Amniotic epithelial cell (primary cell): ENCODE measurements around the gene TTK.

Experiments used
- DNase-seq: peaks from one replicate; pipeline ENCODE4 v3.0.0-alpha.2; 2010; ENCODE audit warnings: low read depth

The TTK gene

DNA sequence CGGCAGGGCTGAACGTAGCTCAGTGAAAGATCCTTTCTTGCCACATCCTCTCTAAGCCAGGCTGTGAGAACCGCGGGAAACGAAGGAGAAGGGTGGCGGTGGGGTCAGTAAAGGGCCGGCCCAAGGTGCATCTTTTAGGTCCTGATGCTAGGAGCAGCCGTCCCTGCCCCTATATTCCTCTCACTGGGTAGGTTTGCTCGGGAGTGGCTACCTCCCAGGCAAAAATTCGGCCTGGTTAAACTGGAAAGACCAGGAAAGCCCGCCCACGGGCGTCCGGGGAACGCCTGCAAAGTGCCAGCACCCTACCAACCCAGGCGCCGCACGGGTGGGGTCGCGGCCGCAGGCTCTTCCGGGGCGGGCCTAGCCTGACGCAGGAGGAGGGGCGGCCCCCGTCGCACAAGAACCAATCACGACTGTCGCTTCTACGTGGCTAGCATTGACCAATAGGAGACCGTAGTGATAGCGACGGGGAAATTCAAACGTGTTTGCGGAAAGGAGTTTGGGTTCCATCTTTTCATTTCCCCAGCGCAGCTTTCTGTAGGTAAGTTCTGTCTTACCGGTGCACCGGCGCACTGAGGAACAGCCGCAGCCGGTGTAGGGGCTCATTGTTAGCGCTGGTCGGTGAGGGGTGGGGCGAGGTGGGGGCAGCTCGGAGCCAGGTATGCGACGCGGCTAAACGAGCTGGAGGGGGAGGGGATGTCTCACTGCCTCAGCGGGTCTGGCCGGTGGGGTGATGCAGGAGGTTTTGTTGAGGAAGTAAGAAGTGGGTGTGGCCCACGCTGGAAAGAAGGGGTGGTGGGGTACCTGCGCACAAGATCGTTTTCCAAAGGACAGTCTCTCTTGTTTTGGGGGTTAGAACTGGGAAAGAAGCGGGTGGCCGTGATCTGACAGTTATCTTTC, at the start of gene TTK:
Gene TTK (plus strand): TSS at position 477 of the 900 bp plus-strand sequence. CDS start 1,195 bp downstream, outside the sequence.
- DNase-seq, result peak; percentile 93

DNA sequence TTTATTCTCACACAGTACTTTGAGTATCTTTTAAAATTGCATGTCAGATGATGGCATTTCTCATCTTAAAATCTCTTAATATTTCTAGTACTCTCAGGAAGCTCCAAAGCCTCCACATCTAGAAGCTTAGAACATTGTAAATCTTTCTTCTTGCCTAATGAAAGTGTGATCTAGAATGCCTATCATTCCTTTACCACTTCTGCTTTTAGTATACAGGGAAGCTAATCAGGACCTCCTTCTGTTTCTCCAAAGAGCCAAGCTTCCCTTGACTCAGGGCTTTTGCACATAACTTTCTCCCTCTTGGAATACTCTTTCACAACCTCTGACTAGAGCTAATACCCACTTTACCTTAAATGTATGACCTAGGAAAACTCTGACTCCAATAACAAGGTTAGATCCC, 49.6 kb upstream of the TTK start:
- no peak for DNase-seq

DNA sequence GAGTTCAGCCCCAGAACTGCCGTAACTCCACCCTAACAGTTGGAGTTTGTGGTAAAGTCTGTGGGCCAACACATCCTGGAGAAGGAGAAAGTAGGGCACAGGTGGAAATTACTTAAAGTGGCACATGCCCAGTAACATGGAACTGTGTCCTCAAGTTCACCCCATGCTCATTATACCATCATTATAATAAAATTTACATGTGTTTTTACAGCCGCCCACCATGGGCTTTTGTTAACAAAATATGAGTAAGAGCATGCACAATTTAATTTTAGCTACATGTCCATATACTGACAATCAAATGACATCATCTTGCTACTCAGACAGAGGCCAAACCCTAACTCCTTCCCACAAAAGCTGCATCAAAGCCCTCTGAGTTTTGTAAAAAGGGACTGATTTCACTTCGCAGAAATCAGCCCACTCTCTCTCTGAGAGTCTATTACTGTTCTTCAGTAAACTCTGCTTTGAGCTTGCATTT, 39.8 kb upstream of the TTK start:
- DNase-seq, result no peak

DNA sequence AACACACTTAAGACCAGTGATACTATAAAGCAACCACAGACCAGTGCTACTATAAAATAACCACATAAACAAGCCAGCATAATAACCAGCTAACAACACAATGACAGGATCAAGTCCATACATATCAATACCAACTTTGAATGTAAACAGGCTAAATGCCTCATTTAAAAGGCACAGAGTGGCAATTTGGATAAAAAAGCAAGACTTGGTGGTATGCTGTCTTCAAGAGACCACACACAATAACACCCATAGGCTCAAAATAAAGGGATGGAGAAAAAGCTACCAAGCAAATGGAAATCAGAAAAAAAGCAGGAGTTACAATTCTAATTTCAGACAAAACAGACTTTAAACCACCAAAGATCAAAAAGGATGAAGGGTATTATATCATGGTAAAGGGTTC, 37.3 kb upstream of the TTK start:
- DNase-seq, result no peak

- DNase-seq, result no peak
Measured at GRCh38 chr6:79969784-79970183, 34.7 kb upstream of the TTK start.

- DNase-seq, result no peak
Measured at GRCh38 chr6:79971193-79971592, 33.3 kb upstream of the TTK start.

GRCh38 chr6:79981652-79982051, 22.8 kb upstream of the TTK start:
- DNase-seq, result no peak

- DNase-seq, result peak; percentile 9
Measured at GRCh38 chr6:79984261-79984660, 20.2 kb upstream of the TTK start.

GRCh38 chr6:79985128-79985527, 19.3 kb upstream of the TTK start:
- no peak for DNase-seq

DNA sequence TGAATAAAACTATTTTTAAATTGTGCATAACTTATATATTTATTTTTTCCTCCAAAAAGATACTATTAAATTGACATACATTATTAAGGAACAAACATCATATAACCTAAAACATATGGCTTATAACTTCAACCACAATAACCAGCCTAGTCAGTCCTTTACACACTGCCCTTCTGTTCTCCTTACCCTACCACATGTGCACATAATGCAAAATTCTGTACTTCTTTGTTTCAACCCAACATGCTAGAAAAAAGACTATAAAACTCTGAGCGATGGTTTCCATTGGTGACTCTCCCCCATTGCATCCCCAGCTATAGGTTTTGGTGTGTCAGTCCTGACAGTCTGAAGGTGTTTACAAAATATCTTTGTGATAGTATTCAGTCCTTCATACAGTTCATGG, 14.8 kb upstream of the TTK start:
- DNase-seq, result no peak

DNA sequence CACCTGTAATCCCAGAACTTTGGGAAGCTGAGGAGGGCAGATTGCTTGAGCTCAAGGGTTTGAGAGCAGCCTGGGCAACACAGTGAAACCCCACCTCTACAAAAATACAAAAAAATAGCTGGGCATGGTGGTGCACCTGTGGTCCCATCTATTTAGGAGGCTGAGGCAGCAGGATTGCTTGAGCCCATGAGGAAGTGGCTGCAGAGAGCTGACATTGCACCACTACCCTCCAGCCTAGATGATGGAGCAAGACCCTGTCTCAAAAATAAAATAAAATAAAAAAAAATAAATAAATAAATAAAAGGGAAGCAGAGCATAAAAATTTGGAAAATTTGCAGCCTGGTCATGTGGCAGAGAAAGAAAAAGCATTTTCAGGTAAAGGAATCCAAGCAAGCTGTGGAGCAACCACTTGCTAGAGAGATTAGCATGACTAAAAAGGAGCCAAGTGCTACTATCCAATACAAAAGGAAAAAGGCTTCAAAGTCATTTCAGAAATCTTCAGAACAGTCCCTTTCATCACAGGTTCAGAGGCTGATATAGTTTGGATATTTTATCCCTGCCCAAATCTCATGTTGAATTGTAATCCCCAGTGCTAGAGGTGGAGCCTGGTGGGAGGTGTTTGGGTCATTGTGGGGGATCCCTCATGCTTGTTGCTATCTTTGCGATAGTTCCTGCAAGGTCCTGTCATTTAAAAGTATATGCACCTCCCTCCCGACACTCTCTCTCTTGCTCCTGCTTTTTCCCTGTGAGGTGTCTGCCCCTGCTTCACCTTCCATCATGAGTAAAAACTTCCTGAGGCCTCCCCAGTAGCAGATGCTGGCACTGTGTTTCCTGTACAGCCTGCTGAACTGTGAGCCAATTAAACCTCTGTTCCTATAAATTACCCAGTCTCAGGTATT, 11.2 kb upstream of the TTK start:
- no peak for DNase-seq

GRCh38 chr6:79993911-79994309, 10.5 kb upstream of the TTK start:
- DNase-seq, result no peak

GRCh38 chr6:79997728-79998127, 6.7 kb upstream of the TTK start:
- no peak for DNase-seq

DNA sequence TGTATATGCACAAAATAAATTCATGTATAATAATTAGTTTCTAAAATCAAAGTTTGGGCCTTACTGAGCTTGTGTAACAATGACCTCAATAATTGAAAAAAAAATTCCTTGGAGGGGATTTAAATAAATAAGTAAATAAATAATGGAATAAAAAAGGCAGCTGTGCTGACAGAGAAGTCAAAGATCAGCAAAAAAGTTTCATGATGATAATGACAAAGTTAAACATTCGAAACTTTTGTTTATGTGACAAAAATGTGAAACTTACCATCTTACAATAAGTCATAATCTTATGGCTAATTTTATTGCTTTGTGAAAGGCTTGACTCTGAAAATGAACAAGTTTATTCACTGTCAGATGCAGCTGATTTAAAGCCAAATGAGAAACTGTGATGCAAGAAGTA, 3.1 kb upstream of the TTK start:
- DNase-seq, result no peak

DNA sequence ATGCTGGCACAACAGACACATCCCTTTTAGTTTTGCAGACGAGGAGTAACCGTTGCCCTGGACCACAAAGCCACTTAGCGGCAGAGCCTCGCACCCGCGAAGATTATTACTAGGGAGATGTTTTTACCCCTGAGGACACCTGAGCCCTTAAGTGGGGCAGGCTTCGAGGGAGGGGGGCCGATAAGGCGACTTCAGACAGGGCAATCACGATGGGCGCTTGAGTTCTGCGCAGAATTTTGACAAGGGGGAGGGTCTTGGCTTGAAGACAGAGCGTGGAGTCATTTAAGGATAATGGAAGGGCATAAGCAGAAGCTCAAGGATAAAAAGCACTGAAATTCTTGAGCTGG, 650 bp upstream of the TTK start:
- no peak for DNase-seq

GRCh38 chr6:80005406-80005805, 957 bp downstream of the TTK start:
- no peak for DNase-seq

- DNase-seq, result no peak
Measured at GRCh38 chr6:80006541-80006940, 2.1 kb downstream of the TTK start.

DNA sequence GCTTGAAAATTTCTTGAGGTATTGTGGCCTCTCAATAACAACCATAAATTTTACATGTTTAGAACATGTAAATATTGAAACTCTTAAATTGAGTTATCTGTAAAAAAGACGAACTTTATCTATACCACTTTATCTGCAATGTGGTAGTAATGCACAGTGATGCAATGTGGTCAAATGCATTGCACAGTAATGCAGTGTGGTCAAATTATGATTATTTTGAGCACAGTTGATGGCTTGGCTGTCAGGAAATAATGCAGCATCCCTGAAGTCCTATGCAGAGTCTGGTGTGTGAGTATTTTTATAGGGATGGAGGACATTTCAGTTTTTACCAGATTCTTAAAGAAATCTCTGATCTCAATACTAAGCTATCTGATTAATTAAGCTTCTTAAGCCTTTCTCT, 5.1 kb downstream of the TTK start:
- peak; percentile 67 for DNase-seq

DNA sequence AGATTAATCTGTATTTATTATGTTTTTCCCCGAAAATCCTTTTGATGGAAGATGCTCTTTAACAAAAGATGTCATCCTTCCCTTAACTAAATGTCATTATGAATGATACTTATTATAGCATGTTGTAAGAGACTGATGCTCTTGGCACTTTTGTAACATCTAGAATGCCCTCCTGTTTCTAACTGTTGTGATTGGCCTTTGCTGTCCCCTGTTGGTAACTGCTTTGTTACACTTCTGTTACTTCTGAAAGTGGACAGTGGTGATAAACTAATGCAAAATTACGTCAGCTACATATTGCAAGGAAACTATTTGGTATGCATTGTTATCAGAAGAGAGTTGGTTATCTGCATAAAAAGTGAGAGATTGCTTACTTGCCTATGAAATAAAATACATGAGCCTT, 5.8 kb downstream of the TTK start:
- DNase-seq, result no peak

DNA sequence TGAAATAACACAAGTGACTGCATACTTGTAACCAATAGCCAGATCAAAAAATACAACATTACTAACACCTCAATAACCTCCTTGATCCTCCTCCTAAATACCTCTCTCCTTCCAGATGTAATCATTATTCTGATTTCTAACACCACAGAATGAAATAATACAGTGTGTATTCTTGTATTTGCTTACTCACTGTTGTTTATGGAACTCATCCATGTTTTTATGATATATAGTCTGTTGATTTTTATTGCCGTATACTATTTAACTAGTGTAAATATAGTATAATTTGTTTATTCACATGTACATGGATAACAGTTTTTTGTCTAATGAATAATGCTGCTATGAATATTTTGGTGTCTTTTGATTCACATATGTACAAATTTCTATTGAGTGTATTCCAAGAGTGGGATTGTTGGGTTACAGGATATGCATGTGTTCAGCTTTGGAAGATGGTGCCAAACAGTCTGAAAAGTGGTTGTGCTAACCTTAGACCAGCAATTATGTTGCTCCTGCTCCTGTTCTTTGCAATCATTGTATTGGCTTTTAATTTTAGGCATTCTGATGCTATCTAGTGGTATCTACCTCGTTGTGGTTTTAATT, 11.5 kb downstream of the TTK start:
- DNase-seq, result no peak

GRCh38 chr6:80020381-80021120, 16.1 kb downstream of the TTK start:
- DNase-seq, result no peak

DNA sequence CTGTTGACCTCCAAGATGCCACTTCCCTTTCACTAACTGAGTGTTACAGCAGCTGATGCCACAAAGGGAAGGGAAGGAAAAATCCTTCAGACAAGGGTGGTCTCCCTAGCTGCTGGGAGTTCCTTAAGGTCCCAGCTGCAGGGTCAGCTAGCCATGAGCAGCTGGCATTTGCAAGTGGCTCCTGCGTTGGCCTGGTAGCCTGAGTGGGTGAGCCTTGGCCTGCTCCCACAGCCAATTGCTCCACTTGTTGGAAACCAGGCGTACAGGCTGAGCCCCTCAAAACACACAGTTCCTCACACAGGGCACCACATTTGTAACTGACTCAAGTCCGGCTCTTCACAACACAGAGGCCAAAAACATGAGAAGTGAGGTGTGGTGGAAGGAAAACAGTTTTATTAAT, 16.7 kb downstream of the TTK start:
- no peak for DNase-seq
